Left renal cortex interstitium (tissue), 4 donors: ENCODE measurements around the gene RARS1. TPM values are rescaled to one million over a fixed set of nuclear protein-coding genes. Genes with fewer than 3 reads are reported as not detected.

ENCODE experiments used
- DNase-seq, 4 donors: peaks; one replicate each; pipeline ENCODE4 v3.0.0-alpha.2; 2013; ENCODE audit warnings: low read depth in 4 of 4, low spot score in 2 of 4, missing footprints in 1 of 4
- polyA plus RNA-seq, 4 donors: library from polyadenylated mRNA; unstranded; fragments of 120-200 nt; gene quantifications; one replicate each; pipeline ENCODE4 v1.2.1, GENCODE V29; 2013; ENCODE audit not compliant: insufficient read length in 4 of 4

The RARS1 gene
- polyA plus RNA-seq, 4 donors = 66.2 to 93.8 (median 77.4) TPM

- DNase-seq = no peak
These were observed 65.9 kb downstream of the RARS1 start for GRCh38 chr5:168552146-168552545.

DNA sequence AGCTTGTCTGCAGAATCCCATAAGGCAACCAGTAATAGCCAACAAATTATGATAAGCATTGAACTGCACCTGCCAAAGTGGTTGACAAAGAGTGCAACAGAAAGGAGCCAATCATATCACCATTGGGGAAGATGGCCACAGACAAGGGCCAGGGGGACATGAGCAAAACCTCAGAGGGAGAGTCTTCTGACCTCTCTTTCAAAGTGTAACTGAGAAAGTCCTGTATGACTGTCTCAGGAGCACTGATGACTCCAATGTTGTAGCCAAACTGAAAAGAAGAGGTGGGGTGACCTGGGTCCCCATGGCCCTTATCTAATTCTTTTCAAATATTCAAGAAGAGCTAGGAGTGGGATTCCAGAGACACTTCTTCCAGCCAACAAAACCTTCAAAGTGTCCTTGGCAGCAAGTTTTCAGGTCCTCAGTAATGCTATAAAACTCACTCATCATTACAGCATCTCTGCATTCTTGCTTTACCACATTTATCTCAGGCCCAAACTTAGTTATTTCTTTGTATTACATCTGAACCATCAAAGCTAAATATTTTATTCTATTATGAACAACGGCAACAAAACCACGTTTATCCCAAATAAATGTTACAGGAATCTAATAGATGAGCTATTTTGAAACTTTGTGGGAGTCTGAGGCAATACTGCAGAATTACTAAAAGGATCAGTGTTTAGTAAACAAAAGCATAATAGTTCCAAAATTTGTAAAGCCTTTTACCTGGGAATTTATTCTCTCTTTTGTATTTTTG, 67.3 kb downstream of the RARS1 start:
- no peak for DNase-seq

- no peak for DNase-seq
These were observed 71.1 kb downstream of the RARS1 start for GRCh38 chr5:168557389-168557788.

DNA sequence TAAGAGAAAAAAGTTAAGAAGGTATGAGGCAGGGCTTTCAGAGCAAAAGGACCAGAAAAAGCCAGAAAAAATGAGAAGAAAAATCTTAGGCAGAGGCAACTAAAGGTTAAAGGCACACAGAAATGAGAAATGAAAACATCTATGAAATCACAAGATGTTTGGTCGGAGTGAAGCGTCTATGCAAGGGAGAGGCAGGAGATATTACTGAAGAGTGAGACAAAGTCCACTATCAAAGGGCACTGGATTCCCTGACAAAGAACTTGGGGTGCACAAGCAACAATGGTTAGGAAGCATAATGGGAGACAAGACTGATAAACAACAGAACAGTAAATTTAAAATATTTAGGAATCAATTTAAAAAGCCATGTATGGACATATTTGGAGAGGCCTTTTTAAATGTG, 76.0 kb downstream of the RARS1 start:
- no peak for DNase-seq

DNA sequence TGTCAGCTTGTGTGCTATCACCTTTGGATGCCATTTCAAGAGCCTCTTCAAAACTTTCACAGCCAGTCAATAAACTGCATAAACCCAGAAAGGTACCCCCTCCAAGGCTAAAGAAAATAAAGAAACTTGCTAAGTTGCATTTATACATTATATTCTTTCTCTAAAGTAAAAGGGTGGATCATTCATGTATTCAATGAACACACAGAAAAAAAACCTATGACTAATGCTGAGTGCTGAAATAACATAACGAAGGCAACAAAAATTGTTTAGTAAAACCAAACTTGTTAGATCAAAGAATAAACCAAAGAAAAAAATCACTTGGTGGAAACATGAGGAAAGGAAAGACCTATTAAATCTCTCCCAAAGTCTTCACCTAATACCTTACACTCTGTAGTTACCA, 77.7 kb downstream of the RARS1 start:
- DNase-seq = no peak

DNA sequence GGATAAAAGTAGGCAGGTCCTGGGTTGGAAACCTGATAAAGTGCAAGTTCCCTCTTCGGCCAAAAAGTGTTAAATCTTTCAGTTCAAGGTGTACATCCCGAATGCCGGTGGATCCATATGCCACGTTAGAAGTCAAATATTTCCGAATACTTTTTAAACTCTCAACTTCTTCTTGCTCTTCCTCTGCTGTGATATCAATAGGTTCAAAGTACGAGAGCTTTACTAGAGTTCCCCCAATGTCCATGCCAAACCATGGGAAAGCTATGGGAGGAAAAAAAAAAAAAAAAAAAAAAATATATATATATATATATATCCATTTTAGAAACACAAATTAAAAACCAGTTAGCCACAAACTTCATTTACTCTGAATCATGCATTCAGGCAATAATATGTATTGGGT, 82.5 kb downstream of the RARS1 start:
- DNase-seq = no peak

Other genes starting within 250 kb of the RARS1 start
- 10 to 100 TPM; 69.7 to 88.4 (median 83.9) TPM for gene WWC1, start 194.8 kb upstream of the RARS1 start, polyA plus RNA-seq
- 1 to 10 TPM in 1 of 4 donors, under 1 TPM in 3; 0.35 to 1.3 (median 0.64) TPM for gene FBLL1, start 42.8 kb downstream of the RARS1 start, polyA plus RNA-seq
- 10 to 100 TPM; 49.6 to 67.6 (median 59.0) TPM for gene PANK3, start 92.9 kb downstream of the RARS1 start, polyA plus RNA-seq